Measurements from ENCODE around the gene GPRIN1. TPM values are rescaled to one million over a fixed set of nuclear protein-coding genes. Genes with fewer than 3 reads are reported as not detected.

The GPRIN1 gene
- total and polyA plus RNA-seq, 2 donors from 2014 or later = 0.45 to 1.3 TPM

DNA sequence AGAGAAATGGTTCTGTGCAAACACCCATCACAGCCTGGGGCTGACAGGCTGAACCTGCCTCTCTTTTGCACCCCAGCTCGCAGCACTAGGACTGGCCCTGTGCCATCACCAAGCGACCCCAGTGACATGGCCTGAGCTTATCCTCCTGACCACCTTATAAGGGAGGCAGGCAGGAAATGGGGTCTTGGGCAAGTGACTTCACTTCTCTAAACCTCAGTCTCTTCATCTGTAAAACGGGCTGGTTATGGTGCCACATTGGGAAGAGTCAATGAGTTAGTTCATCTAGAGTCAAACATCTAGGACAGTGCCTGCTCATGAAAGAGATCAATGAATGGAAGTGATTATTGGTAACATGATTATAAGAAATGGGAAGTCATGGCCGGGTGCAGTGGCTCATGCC is 14.2 kb upstream of the GPRIN1 start:
- H3K4me3 ChIP-seq (ENCODE audit: low read length in 3 of 3) = no peak overlapping the region
- intact Hi-C loops (cut with DNase I) = no loop called here
- H3K36me3 ChIP-seq (ENCODE audit: control insufficient read depth in 2 of 3, insufficient read depth in 3 of 3, low read length in 3 of 3) = no peaks in the 10 kb centered on the region
- H3K27ac ChIP-seq (ENCODE audit: low read depth in 2 of 2, low read length in 2 of 2) = no peak overlapping the region
- H3K4me1 ChIP-seq (ENCODE audit: control insufficient read depth in 2 of 3, insufficient read depth in 2 of 3, low read depth in 1 of 3, low read length in 3 of 3) = no peaks in the 10 kb centered on the region
- no peaks in the 10 kb centered on the region for H3K9me3 ChIP-seq (ENCODE audit: control insufficient read depth in 2 of 3, insufficient read depth in 1 of 3, low read length in 3 of 3)
- peaks cover 27% of the 10 kb centered on the region for H3K27me3 ChIP-seq (ENCODE audit: control insufficient read depth, insufficient read depth, low read length)
- DNase-seq (no peak), FAIRE-seq (no peak)
- TF ChIP-seq, protein P1, sequence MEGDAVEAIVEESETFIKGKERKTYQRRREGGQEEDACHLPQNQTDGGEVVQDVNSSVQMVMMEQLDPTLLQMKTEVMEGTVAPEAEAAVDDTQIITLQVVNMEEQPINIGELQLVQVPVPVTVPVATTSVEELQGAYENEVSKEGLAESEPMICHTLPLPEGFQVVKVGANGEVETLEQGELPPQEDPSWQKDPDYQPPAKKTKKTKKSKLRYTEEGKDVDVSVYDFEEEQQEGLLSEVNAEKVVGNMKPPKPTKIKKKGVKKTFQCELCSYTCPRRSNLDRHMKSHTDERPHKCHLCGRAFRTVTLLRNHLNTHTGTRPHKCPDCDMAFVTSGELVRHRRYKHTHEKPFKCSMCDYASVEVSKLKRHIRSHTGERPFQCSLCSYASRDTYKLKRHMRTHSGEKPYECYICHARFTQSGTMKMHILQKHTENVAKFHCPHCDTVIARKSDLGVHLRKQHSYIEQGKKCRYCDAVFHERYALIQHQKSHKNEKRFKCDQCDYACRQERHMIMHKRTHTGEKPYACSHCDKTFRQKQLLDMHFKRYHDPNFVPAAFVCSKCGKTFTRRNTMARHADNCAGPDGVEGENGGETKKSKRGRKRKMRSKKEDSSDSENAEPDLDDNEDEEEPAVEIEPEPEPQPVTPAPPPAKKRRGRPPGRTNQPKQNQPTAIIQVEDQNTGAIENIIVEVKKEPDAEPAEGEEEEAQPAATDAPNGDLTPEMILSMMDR (IDR thresholded peaks at IDR 0.05; ENCODE audit: borderline replicate concordance, extremely low read depth, insufficient read depth) = no peak
- H3K9ac ChIP-seq (ENCODE audit: low read length in 3 of 3) = no peak overlapping the region

DNA sequence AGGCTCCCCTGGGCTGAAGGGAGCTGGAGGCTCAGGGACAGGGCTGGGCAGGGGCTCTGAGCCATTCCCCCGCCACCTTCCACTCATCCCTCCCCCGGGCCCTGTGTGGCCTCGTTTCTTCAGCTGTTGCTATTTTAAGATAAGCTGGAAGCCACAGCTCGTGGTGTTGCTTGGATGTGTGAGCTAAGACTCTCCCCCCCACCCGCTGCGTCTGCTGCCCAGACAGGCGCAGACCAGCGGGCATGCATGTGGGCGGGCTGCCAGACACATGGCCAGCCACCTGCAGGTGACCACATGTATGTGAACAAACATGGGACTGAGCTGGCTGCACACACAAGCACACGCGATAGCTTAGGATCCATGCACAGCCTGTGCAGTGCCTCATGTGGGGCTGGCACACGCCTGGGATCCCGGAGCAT is 11.7 kb upstream of the GPRIN1 start:
- H3K9ac ChIP-seq (ENCODE audit: low read length in 3 of 3) = no peak overlapping the region
- DNase-seq (peak in 1 of 5 donors; percentile 54), FAIRE-seq (no peak)
- H3K4me3 ChIP-seq (ENCODE audit: low read length in 3 of 3) = no peak overlapping the region
- TF ChIP-seq, protein P1 (IDR thresholded peaks at IDR 0.05; ENCODE audit: borderline replicate concordance, extremely low read depth, insufficient read depth) = no peak
- intact Hi-C loops (cut with DNase I) = no loop called here
- H3K27ac ChIP-seq (ENCODE audit: low read depth in 2 of 2, low read length in 2 of 2) = no peak overlapping the region
- H3K27me3 ChIP-seq (ENCODE audit: control insufficient read depth, insufficient read depth, low read length) = peaks cover 24% of the 10 kb centered on the region
- no peaks in the 10 kb centered on the region for H3K9me3 ChIP-seq (ENCODE audit: control insufficient read depth in 2 of 3, insufficient read depth in 1 of 3, low read length in 3 of 3)
- H3K4me1 ChIP-seq (ENCODE audit: control insufficient read depth in 2 of 3, insufficient read depth in 2 of 3, low read depth in 1 of 3, low read length in 3 of 3) = no peaks in the 10 kb centered on the region
- H3K36me3 ChIP-seq (ENCODE audit: control insufficient read depth in 2 of 3, insufficient read depth in 3 of 3, low read length in 3 of 3) = no peaks in the 10 kb centered on the region

DNA sequence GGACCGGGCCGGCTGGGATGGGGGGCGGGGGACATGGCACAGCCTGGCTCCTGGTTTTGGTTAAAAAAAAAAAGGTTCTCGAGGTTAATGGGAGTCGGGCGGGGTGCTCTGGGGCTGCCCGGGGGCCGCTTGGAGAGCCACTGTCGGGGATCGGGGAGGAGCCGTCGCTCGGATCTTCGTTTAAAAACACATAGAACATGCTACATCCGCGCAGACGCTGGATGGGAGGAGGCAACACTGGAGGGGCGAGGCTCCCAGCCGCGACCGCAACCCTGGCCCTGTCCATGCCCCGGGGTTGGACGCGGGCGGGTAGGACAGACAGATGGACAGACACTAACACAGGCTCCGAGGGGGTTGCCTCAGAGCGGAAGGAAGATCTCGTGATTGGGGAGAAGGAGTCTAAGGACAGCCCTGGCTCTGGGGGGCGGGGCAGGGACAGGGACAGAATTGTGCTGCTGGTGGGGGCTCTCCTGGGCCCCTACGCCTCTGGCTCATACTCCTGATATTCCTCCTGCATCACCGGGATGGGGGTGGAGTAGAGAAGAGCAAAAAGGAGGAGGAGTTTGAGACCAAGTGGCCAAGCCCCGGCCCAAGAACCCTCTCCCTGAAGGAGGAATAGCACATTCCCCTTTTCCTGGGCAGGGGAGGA is 10.5 kb upstream of the GPRIN1 start:
- Histone ChIP-seq H3K27me3 (ENCODE audit: control insufficient read depth, insufficient read depth, low read length) (peaks cover 20% of the 10 kb centered on the region), H3K4me1 (ENCODE audit: control insufficient read depth in 2 of 3, insufficient read depth in 2 of 3, low read depth in 1 of 3, low read length in 3 of 3) (no peaks in the 10 kb centered on the region), H3K9ac (ENCODE audit: low read length in 3 of 3) (no peak overlapping the region), H3K27ac (ENCODE audit: low read depth in 2 of 2, low read length in 2 of 2) (no peak overlapping the region), H3K9me3 (ENCODE audit: control insufficient read depth in 2 of 3, insufficient read depth in 1 of 3, low read length in 3 of 3) (no peaks in the 10 kb centered on the region), H3K36me3 (ENCODE audit: control insufficient read depth in 2 of 3, insufficient read depth in 3 of 3, low read length in 3 of 3) (no peaks in the 10 kb centered on the region), H3K4me3 (ENCODE audit: low read length in 3 of 3) (no peak overlapping the region)
- TF ChIP-seq, protein P1 (IDR thresholded peaks at IDR 0.05; ENCODE audit: borderline replicate concordance, extremely low read depth, insufficient read depth) = no peak
- no peak for FAIRE-seq
- intact Hi-C loops (cut with DNase I) = no loop called here
- peak in 1 of 5 donors; percentile 68 for DNase-seq

Measured in kidney (tissue), 14 donors.